Loucy (cell line): ENCODE data around the gene INSR.

ENCODE experiments used
- H2AFZ ChIP-seq: fragments of 200-600 bp; sonication (generic); 2 replicates; pipeline ENCODE4 v1.6.0; 2016; ENCODE audit warnings: antibody characterized with exemption, mild to moderate bottlenecking, low read length, moderate library complexity
- H3F3A ChIP-seq: fragments of 200-600 bp; 2 replicates; pipeline ENCODE4 v1.6.0; 2016; ENCODE audit warnings: antibody characterized with exemption, low read depth, mild to moderate bottlenecking
- H3K27me3 ChIP-seq: fragments of 200-600 bp; sonication (generic); 2 replicates; pipeline ENCODE4 v1.6.1; 2014; ENCODE audit warnings: low read length, mild to moderate bottlenecking; ENCODE audit not compliant: insufficient read depth, poor library complexity, severe bottlenecking
- H3K36me3 ChIP-seq: fragments of 200-600 bp; sonication (generic); 2 replicates; pipeline ENCODE4 v1.6.1; 2016; ENCODE audit warnings: low read length; ENCODE audit not compliant: insufficient read depth
- H3K4me1 ChIP-seq: fragments of 200-600 bp; sonication (generic); 2 replicates; pipeline ENCODE4 v1.5.1; 2014; ENCODE audit warnings: low read length, mild to moderate bottlenecking; ENCODE audit not compliant: insufficient read depth, poor library complexity, severe bottlenecking
- H3K4me2 ChIP-seq: fragments of 200-600 bp; sonication (generic); 2 replicates; pipeline ENCODE4 v1.6.0; 2014; ENCODE audit warnings: antibody characterized with exemption, low read length, low read depth, mild to moderate bottlenecking; ENCODE audit not compliant: poor library complexity, severe bottlenecking
- H3K4me3 ChIP-seq: fragments of 200-600 bp; sonication (generic); 2 replicates; pipeline ENCODE4 v1.5.1; 2014; ENCODE audit warnings: low read length, mild to moderate bottlenecking, mixed read lengths; ENCODE audit not compliant: poor library complexity, severe bottlenecking
- H3K79me2 ChIP-seq: fragments of 200-600 bp; sonication (generic); 2 replicates; pipeline ENCODE4 v1.6.1; 2014; ENCODE audit warnings: low read length; ENCODE audit not compliant: insufficient read depth
- H3K9ac ChIP-seq: fragments of 200-600 bp; sonication (generic); 2 replicates; pipeline ENCODE4 v1.6.0; 2014; ENCODE audit warnings: mild to moderate bottlenecking, low read depth, low read length, moderate library complexity; ENCODE audit not compliant: poor library complexity, severe bottlenecking
- H3K9me2 ChIP-seq: fragments of 200-600 bp; sonication (generic); replicated peaks from 2 replicates; pipeline ENCODE4 v1.6.1; 2016; ENCODE audit warnings: low read depth, low read length, mixed read lengths
- H3K9me3 ChIP-seq: fragments of 200-600 bp; sonication (generic); 2 replicates; pipeline ENCODE4 v1.6.1; 2014; ENCODE audit warnings: mild to moderate bottlenecking, antibody characterized with exemption, low read length, low read depth; ENCODE audit not compliant: insufficient read depth
- H4K20me1 ChIP-seq: fragments of 200-600 bp; sonication (generic); 2 replicates; pipeline ENCODE4 v1.6.0; 2014; ENCODE audit warnings: antibody characterized with exemption, low read length, mild to moderate bottlenecking; ENCODE audit not compliant: insufficient read depth, poor library complexity, severe bottlenecking
- CTCF ChIP-seq: fragments of 200-600 bp; sonication (generic); conservative IDR thresholded peaks from 2 replicates; pipeline ENCODE4 v1.5.1; 2014; ENCODE audit warnings: mild to moderate bottlenecking, antibody characterized with exemption, low read length
- EZH2phosphoT487 ChIP-seq: fragments of 200-600 bp; IDR thresholded peaks from 2 replicates; pipeline ENCODE4 v1.6.1; 2018; ENCODE audit warnings: antibody characterized with exemption, mild to moderate bottlenecking, moderate library complexity, borderline replicate concordance

INSR gene

DNA sequence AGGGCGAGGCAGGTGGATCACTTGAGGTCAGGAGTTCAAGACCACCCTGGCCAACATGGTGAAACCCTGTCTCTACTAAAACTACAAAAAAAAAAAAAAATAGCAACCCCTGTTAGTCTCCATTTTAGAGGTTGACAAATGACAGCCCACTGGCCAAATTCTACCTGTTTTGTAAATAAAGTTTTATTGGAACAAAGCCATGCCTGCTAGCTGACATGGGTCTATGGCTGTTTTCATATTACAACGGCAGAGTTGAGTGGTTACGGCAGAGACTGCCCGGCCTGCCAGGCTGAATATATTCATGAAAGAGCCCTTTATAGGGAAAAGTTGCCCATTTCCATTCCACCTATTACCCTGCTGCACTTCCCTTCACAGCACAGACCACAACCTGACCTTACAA, 121.4 kb downstream of the INSR start:
- H3K36me3 ChIP-seq = peaks cover 27% of the 10 kb centered on the region
- H3K9me3 ChIP-seq = peaks cover 7% of the 10 kb centered on the region; the same call in 1 of the 2 replicates
- TF ChIP-seq EZH2phosphoT487 (no peak), CTCF (no peak)
- H3K9ac ChIP-seq = no peak overlapping the region
- H4K20me1 ChIP-seq = no peaks in the 10 kb centered on the region
- H3K79me2 ChIP-seq = no peaks in the 10 kb centered on the region
- no peak overlapping the region for H3K4me3 ChIP-seq
- no peaks in the 10 kb centered on the region for H3K9me2 ChIP-seq
- H2AFZ ChIP-seq = no peak overlapping the region
- no peak overlapping the region for H3K4me2 ChIP-seq
- no peaks in the 10 kb centered on the region for H3F3A ChIP-seq
- H3K27me3 ChIP-seq = no peaks in the 10 kb centered on the region
- no peaks in the 10 kb centered on the region for H3K4me1 ChIP-seq

- Histone ChIP-seq H3K9ac (no peak overlapping the region), H2AFZ (no peak overlapping the region), H3K4me1 (no peaks in the 10 kb centered on the region), H3K9me2 (no peaks in the 10 kb centered on the region), H3K27me3 (no peaks in the 10 kb centered on the region), H3F3A (no peaks in the 10 kb centered on the region), H3K9me3 (peaks cover 7% of the 10 kb centered on the region; the same call in 1 of the 2 replicates), H3K36me3 (peaks cover 26% of the 10 kb centered on the region), H3K79me2 (no peaks in the 10 kb centered on the region), H4K20me1 (no peaks in the 10 kb centered on the region), H3K4me2 (no peak overlapping the region), H3K4me3 (no peak overlapping the region)
- no peak for TF ChIP-seq EZH2phosphoT487
- TF ChIP-seq CTCF = no peak
Observed at GRCh38 chr19:7170983-7171382, 123.2 kb downstream of the INSR start.

DNA sequence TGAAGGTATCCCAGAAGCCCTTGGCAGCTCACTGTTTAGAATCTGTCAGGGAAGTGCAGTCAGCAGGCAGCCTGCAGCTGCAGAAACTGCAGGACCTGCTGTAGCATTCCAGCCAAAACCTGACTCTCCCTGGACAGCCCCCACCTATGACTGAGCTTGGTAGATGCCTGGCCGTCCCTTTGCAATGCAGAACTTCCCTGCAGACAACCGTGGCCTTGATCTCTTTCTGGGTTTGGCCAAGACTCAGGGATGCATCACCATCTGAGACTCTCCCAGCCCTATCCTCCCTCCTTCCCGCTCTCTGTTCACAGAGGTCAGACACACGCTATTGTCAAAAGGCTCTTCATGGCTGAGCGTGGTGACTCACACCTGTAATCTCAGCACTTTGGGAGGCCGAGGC, 125.3 kb downstream of the INSR start:
- Histone ChIP-seq H3K79me2 (no peaks in the 10 kb centered on the region), H3K9ac (no peak overlapping the region), H3K9me2 (no peaks in the 10 kb centered on the region), H4K20me1 (no peaks in the 10 kb centered on the region), H2AFZ (no peak overlapping the region), H3K9me3 (peaks cover 7% of the 10 kb centered on the region; the same call in 1 of the 2 replicates), H3F3A (no peaks in the 10 kb centered on the region), H3K4me2 (no peak overlapping the region), H3K4me1 (no peaks in the 10 kb centered on the region), H3K27me3 (no peaks in the 10 kb centered on the region), H3K4me3 (no peak overlapping the region), H3K36me3 (peaks cover 26% of the 10 kb centered on the region)
- no peak for TF ChIP-seq EZH2phosphoT487
- TF ChIP-seq CTCF = no peak
